ENCODE measurements around the gene SDC3.

- TF ChIP-seq CTCF (IDR thresholded peaks at IDR 0.05): no peak
- TF ChIP-seq POLR2A (IDR thresholded peaks at IDR 0.05): no peak
Observed at GRCh38 chr1:30868833-30869435, 39.6 kb downstream of the SDC3 start.
